Measurements from ENCODE around the gene BTLA. TPM values are rescaled to one million over a fixed set of nuclear protein-coding genes. Genes with fewer than 3 reads are reported as not detected.

The BTLA gene
- total RNA-seq, 4 donors from 2014 or later, result 0.11 to 2.6 (median 0.72) TPM

GRCh38 chr3:112482675-112483074 is 16.6 kb downstream of the BTLA start:
- WGBS, 2 donors, result 61 to 72% methylated on average over 1 of the region's 1 CpG
- DNase-seq (ENCODE audit: low spot score in 2 of 2), result no peak
- H3K4me3 ChIP-seq (ENCODE audit: low read depth, poor library complexity, severe bottlenecking), result no peak overlapping the region
- intact Hi-C loops (cut with DNase I; ENCODE audit: low total_unique reads), result no loop called here
- TF ChIP-seq POLR2A (IDR thresholded peaks at IDR 0.05), result no peak
- TF ChIP-seq, protein P1, sequence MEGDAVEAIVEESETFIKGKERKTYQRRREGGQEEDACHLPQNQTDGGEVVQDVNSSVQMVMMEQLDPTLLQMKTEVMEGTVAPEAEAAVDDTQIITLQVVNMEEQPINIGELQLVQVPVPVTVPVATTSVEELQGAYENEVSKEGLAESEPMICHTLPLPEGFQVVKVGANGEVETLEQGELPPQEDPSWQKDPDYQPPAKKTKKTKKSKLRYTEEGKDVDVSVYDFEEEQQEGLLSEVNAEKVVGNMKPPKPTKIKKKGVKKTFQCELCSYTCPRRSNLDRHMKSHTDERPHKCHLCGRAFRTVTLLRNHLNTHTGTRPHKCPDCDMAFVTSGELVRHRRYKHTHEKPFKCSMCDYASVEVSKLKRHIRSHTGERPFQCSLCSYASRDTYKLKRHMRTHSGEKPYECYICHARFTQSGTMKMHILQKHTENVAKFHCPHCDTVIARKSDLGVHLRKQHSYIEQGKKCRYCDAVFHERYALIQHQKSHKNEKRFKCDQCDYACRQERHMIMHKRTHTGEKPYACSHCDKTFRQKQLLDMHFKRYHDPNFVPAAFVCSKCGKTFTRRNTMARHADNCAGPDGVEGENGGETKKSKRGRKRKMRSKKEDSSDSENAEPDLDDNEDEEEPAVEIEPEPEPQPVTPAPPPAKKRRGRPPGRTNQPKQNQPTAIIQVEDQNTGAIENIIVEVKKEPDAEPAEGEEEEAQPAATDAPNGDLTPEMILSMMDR (IDR thresholded peaks at IDR 0.05), result no peak

- TF ChIP-seq POLR2A (IDR thresholded peaks at IDR 0.05), result no peak
- TF ChIP-seq, protein P1 (IDR thresholded peaks at IDR 0.05), result no peak
- no peak overlapping the region for H3K4me3 ChIP-seq (ENCODE audit: low read depth, poor library complexity, severe bottlenecking)
- DNase-seq (ENCODE audit: low spot score in 2 of 2), result no peak
- intact Hi-C loops (cut with DNase I; ENCODE audit: low total_unique reads), result no loop called here
Observed at GRCh38 chr3:112481302-112481721, 18.0 kb downstream of the BTLA start.

DNA sequence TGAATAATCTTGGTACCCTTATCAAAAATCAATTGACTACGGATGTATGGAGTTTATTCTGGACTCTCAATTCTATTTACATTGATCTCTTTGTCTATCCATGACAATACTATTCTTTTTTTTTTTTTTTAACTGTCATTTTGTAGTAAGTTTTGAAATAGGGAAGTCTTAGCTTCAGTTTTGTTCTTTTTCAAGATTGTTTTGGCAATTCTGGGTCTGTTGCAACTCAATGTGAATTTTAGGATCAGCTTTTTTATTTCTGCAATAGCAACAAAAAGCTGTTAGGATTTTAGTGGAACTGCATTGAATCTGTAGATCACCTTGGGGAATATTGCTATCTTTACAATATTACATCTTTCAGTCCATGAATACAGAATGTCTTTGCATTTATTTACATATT is 21.4 kb downstream of the BTLA start:
- no peak overlapping the region for H3K4me3 ChIP-seq (ENCODE audit: low read depth, poor library complexity, severe bottlenecking)
- no peak for DNase-seq (ENCODE audit: low spot score in 2 of 2)
- WGBS, 2 donors, result 81% methylated on average over 1 of the region's 1 CpG
- TF ChIP-seq, protein P1 (IDR thresholded peaks at IDR 0.05), result no peak
- TF ChIP-seq POLR2A (IDR thresholded peaks at IDR 0.05), result no peak
- intact Hi-C loops (cut with DNase I; ENCODE audit: low total_unique reads), result no loop called here

- no peak for TF ChIP-seq POLR2A (IDR thresholded peaks at IDR 0.05)
- TF ChIP-seq, protein P1 (IDR thresholded peaks at IDR 0.05), result no peak
- no peak overlapping the region for H3K4me3 ChIP-seq (ENCODE audit: low read depth, poor library complexity, severe bottlenecking)
- no peak for DNase-seq (ENCODE audit: low spot score in 2 of 2)
- 88 to 93% methylated on average over 1 of the region's 1 CpG for WGBS, 2 donors
- intact Hi-C loops (cut with DNase I; ENCODE audit: low total_unique reads), result no loop called here
Observed at GRCh38 chr3:112476346-112476745, 22.9 kb downstream of the BTLA start.

DNA sequence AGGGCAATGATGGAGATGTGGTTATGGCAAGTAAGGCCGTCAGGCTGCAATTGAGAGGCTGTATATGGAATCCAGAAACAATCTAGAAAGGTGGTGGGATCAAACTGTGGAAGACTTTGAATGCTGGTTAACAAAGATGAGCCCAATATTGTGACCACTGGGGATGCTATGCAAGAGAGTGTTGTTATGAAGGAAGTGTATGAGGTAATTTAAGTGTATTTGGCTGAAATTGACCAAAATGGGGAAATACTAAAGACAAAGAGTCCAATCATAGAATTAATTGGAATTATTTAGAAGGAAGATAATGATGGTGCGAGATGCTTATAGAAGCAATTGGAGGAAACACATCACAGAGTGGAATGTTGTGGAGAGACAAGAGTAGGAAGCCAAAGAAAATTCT is 24.5 kb downstream of the BTLA start:
- 91 to 94% methylated on average over 2 of the region's 2 CpGs for WGBS, 2 donors

DNA sequence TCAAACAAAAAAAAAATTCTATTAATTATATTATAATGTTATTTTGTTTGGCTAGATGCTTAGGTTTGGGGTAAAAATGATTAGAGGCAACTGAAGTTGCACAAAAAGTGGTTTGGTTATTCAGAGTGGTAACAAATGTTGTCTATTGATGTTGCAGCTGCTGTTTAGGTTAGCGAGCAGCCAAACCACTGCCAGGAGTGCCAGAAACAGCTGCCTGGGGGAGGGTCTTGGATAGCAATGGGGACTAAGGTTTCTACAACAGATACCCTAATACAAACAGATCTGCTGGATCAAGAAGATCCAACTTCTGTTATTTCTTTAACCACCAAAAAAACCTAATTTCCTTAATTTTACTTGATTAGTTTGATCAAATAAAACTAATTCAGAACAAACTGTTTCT is 26.6 kb downstream of the BTLA start:
- TF ChIP-seq, protein P1 (IDR thresholded peaks at IDR 0.05), result no peak
- no peak for TF ChIP-seq POLR2A (IDR thresholded peaks at IDR 0.05)
- WGBS, 2 donors, result 60 to 62% methylated on average over 1 of the region's 1 CpG
- DNase-seq (ENCODE audit: low spot score in 2 of 2), result no peak
- intact Hi-C loops (cut with DNase I; ENCODE audit: low total_unique reads), result no loop called here
- H3K4me3 ChIP-seq (ENCODE audit: low read depth, poor library complexity, severe bottlenecking), result no peak overlapping the region

More for the DNA sequence above, 24.5 kb downstream of the BTLA start:
- H3K4me3 ChIP-seq (ENCODE audit: low read depth, poor library complexity, severe bottlenecking), result no peak overlapping the region
- TF ChIP-seq POLR2A (IDR thresholded peaks at IDR 0.05), result no peak
- TF ChIP-seq, protein P1 (IDR thresholded peaks at IDR 0.05), result no peak
- intact Hi-C loops (cut with DNase I; ENCODE audit: low total_unique reads), result no loop called here
- DNase-seq (ENCODE audit: low spot score in 2 of 2), result no peak
